Measurements from ENCODE around the gene CIAO2A.

CIAO2A gene

DNA sequence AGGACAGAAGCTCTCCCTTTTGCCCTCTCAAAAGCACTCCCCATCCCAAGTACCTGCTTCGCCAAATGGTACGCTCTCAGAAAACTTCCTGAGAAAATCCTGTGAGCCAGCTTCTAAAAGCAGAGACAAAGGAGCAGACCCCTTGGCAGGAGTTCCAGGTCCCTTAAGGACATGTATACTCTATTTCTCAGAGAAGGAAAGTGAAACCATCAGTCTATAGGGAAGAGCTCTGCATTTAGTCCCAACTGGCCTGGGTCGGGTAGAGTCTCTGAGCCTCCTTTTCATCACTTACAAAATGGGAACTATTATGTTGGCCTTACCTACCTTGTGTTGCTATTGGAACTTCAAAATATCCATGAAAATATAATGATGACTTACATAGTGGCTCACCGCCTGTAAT is 67.0 kb downstream of the CIAO2A start:
- Histone ChIP-seq H3K4me1 (ENCODE audit: control insufficient read depth, insufficient read depth, low read length) (peaks cover 5% of the 10 kb centered on the region), H3K36me3 (ENCODE audit: control insufficient read depth, insufficient read depth, low read length) (no peaks in the 10 kb centered on the region), H3K9me3 (ENCODE audit: control insufficient read depth, low read length) (no peaks in the 10 kb centered on the region), H3K4me3 (ENCODE audit: insufficient read depth, low read depth, low read length) (no peak overlapping the region), H3K27ac (ENCODE audit: insufficient read depth, low read depth, low read length, poor library complexity, severe bottlenecking) (no peak overlapping the region), H3K27me3 (ENCODE audit: control insufficient read depth, insufficient read depth, low read length, poor library complexity, severe bottlenecking) (no peaks in the 10 kb centered on the region)
- 93 to 94% methylated on average over 4 of the region's 4 CpGs for WGBS, 2 experiments

- 88 to 90% methylated on average over 5 of the region's 5 CpGs for WGBS, 2 experiments
- no peak overlapping the region for H3K27ac ChIP-seq (ENCODE audit: insufficient read depth, low read depth, low read length, poor library complexity, severe bottlenecking)
- no peaks in the 10 kb centered on the region for H3K27me3 ChIP-seq (ENCODE audit: control insufficient read depth, insufficient read depth, low read length, poor library complexity, severe bottlenecking)
- H3K4me1 ChIP-seq (ENCODE audit: control insufficient read depth, insufficient read depth, low read length): peaks cover 3% of the 10 kb centered on the region
- H3K4me3 ChIP-seq (ENCODE audit: insufficient read depth, low read depth, low read length): no peak overlapping the region
- H3K9me3 ChIP-seq (ENCODE audit: control insufficient read depth, low read length): no peaks in the 10 kb centered on the region
- no peaks in the 10 kb centered on the region for H3K36me3 ChIP-seq (ENCODE audit: control insufficient read depth, insufficient read depth, low read length)
Observed at GRCh38 chr15:64024172-64025050, 69.2 kb downstream of the CIAO2A start.

DNA sequence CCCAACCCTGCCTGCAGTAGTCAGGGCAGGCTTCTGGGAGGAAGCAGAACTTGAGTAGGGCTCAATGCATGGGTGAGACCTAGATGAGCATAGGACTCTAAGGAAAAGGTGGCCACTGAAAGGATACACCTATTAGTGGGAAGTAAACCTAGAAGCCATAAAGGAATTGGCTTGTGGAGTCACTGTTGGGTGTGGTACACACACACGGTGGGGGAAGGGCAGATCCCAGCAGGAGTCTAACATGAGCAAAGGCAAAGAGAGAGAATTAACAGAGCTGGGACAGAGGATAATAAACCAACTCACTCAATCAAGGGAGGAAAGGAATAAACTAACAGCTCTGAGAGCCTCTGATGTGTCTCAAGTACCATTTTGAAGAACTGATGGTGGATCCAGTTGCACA is 70.4 kb downstream of the CIAO2A start:
- H3K9me3 ChIP-seq (ENCODE audit: control insufficient read depth, low read length): no peaks in the 10 kb centered on the region
- H3K4me3 ChIP-seq (ENCODE audit: insufficient read depth, low read depth, low read length): no peak overlapping the region
- no peaks in the 10 kb centered on the region for H3K36me3 ChIP-seq (ENCODE audit: control insufficient read depth, insufficient read depth, low read length)
- H3K4me1 ChIP-seq (ENCODE audit: control insufficient read depth, insufficient read depth, low read length): no peaks in the 10 kb centered on the region
- WGBS, 2 experiments: 75 to 88% methylated on average over 1 of the region's 1 CpG
- H3K27ac ChIP-seq (ENCODE audit: insufficient read depth, low read depth, low read length, poor library complexity, severe bottlenecking): no peak overlapping the region
- H3K27me3 ChIP-seq (ENCODE audit: control insufficient read depth, insufficient read depth, low read length, poor library complexity, severe bottlenecking): no peaks in the 10 kb centered on the region

GRCh38 chr15:64022571-64022970 is 71.1 kb downstream of the CIAO2A start:
- no peaks in the 10 kb centered on the region for H3K36me3 ChIP-seq (ENCODE audit: control insufficient read depth, insufficient read depth, low read length)

More at GRCh38 chr15:64022571-64022970, 71.1 kb downstream of the CIAO2A start:
- Histone ChIP-seq H3K4me1 (ENCODE audit: control insufficient read depth, insufficient read depth, low read length) (no peaks in the 10 kb centered on the region), H3K4me3 (ENCODE audit: insufficient read depth, low read depth, low read length) (no peak overlapping the region), H3K27ac (ENCODE audit: insufficient read depth, low read depth, low read length, poor library complexity, severe bottlenecking) (no peak overlapping the region), H3K9me3 (ENCODE audit: control insufficient read depth, low read length) (no peaks in the 10 kb centered on the region), H3K27me3 (ENCODE audit: control insufficient read depth, insufficient read depth, low read length, poor library complexity, severe bottlenecking) (no peaks in the 10 kb centered on the region)
- 94 to 97% methylated on average over 6 of the region's 6 CpGs for WGBS, 2 experiments

Data from ectodermal cell (in vitro differentiated cells).